Keratinocyte (primary cell): ENCODE measurements around the gene PTPRD. TPM values are rescaled to one million over a fixed set of nuclear protein-coding genes. Genes with fewer than 3 reads are reported as not detected.

Experiments used
- DNase-seq: peaks from one replicate; pipeline ENCODE4 v3.0.0-alpha.2; 2011; ENCODE audit warnings: low read depth, missing footprints, low spot score
- FAIRE-seq: peaks from 2 replicates; lab custom pipeline; 2011; peaks lifted over from hg19 to GRCh38; lab: Jason Lieb, UNC
- H2AFZ ChIP-seq: 2 replicates; pipeline ENCODE4 v1.6.0; 2012; ENCODE audit warnings: low read length, control low read depth, inconsistent platforms; ENCODE audit not compliant: control insufficient read depth
- H3K27ac ChIP-seq: 2 replicates; pipeline ENCODE4 v1.5.1; 2011; ENCODE audit warnings: low read length; ENCODE audit not compliant: control insufficient read depth, insufficient read depth
- H3K27me3 ChIP-seq: 3 replicates; pipeline ENCODE4 v1.6.0; 2011; ENCODE audit warnings: low read length; ENCODE audit not compliant: control insufficient read depth, insufficient read depth; ENCODE audit errors: extremely low read depth
- H3K36me3 ChIP-seq, 2 experiments: 2 replicates in 1 of 2; 3 replicates in 1 of 2; pipeline ENCODE4 v1.5.1; 2011; ENCODE audit warnings: low read length in 2 of 2, mild to moderate bottlenecking in 1 of 2; ENCODE audit not compliant: control insufficient read depth in 2 of 2, insufficient read depth in 2 of 2; ENCODE audit errors: extremely low read depth in 1 of 2
- H3K4me1 ChIP-seq: 3 replicates; pipeline ENCODE4 v1.5.1; 2011; ENCODE audit warnings: low read length; ENCODE audit not compliant: control insufficient read depth, insufficient read depth; ENCODE audit errors: extremely low read depth
- H3K4me2 ChIP-seq: 3 replicates; pipeline ENCODE4 v1.6.0; 2011; ENCODE audit warnings: low read depth, low read length; ENCODE audit not compliant: control insufficient read depth, insufficient read depth; ENCODE audit errors: extremely low read depth
- H3K4me3 ChIP-seq, 3 experiments: fragments of 200-600 bp in 1 of 3; sonication (generic) in 1 of 3; 2 replicates in 2 of 3; 3 replicates in 1 of 3; pipeline ENCODE4 v1.5.1; 2011 to 2016; ENCODE audit warnings: low read length in 3 of 3, mild to moderate bottlenecking in 3 of 3, control low read depth in 2 of 3, inconsistent platforms in 1 of 3, low read depth in 1 of 3, mixed read lengths in 1 of 3, mixed run types in 1 of 3, moderate library complexity in 1 of 3; ENCODE audit not compliant: control insufficient read depth in 2 of 3, insufficient read depth in 2 of 3; ENCODE audit errors: extremely low read depth in 1 of 3
- H3K79me2 ChIP-seq: 2 replicates; pipeline ENCODE4 v1.6.0; 2012; ENCODE audit warnings: low read length; ENCODE audit not compliant: control insufficient read depth, insufficient read depth
- H3K9ac ChIP-seq: 3 replicates; pipeline ENCODE4 v1.6.0; 2011; ENCODE audit warnings: low read length; ENCODE audit not compliant: control insufficient read depth, insufficient read depth; ENCODE audit errors: extremely low read depth
- H3K9me1 ChIP-seq: 3 replicates; pipeline ENCODE4 v1.6.0; 2011; ENCODE audit warnings: low read length; ENCODE audit not compliant: control insufficient read depth, insufficient read depth; ENCODE audit errors: extremely low read depth
- H3K9me3 ChIP-seq: 2 replicates; pipeline ENCODE4 v1.5.1; 2012; ENCODE audit warnings: low read depth, low read length; ENCODE audit not compliant: control insufficient read depth
- H4K20me1 ChIP-seq: 3 replicates; pipeline ENCODE4 v1.6.0; 2011; ENCODE audit warnings: low read length; ENCODE audit not compliant: control insufficient read depth, insufficient read depth; ENCODE audit errors: extremely low read depth
- CTCF ChIP-seq, 3 experiments: IDR thresholded peaks in 1 of 3; conservative IDR thresholded peaks in 1 of 3; optimal IDR thresholded peaks in 1 of 3; 2 replicates in 2 of 3; 3 replicates in 1 of 3; pipeline versions ENCODE3 to v1.5.1; 2011; ENCODE audit warnings: low read length in 3 of 3, mild to moderate bottlenecking in 3 of 3, moderate library complexity in 2 of 3, control low read depth in 1 of 3, inconsistent platforms in 1 of 3; ENCODE audit not compliant: insufficient read depth in 2 of 3; ENCODE audit errors: extremely low read depth in 1 of 3
- EZH2 ChIP-seq: IDR thresholded peaks from one replicate; pipeline ENCODE4 v1.6.1; 2012; ENCODE audit warnings: inconsistent platforms, mild to moderate bottlenecking, low read length, moderate library complexity
- dilution Hi-C: fragments of 300-500 bp; cut with MboI; formaldehyde crosslinking; loops from one replicate; pipeline ENCODE4 v1.7.0; 2020; ENCODE audit warnings: low sequenced_read_pairs; ENCODE audit not compliant: extremely low pct_ligation_motif_present
- polyA plus RNA-seq, 5 experiments: library from polyadenylated mRNA; depleted of rRNA in 3 of 5; stranded (reverse) in 3 of 5; stranded (forward) in 1 of 5; unstranded in 1 of 5; fragments of >200 nt; gene quantifications; 1 replicate in 1 of 5; 2 replicates in 3 of 5; 3 replicates in 1 of 5; pipeline versions ENCODE4 v1.2.1 to v1.2.3, GENCODE V29; 2011 to 2012; ENCODE audit warnings: missing spikeins in 2 of 5, low read depth in 1 of 5, low replicate concordance in 1 of 5

Gene PTPRD
- polyA plus RNA-seq, 1 donor (not counting 4 experiments of a cell fraction or from before 2014, with no cell fraction given) = 0.10 TPM

DNA sequence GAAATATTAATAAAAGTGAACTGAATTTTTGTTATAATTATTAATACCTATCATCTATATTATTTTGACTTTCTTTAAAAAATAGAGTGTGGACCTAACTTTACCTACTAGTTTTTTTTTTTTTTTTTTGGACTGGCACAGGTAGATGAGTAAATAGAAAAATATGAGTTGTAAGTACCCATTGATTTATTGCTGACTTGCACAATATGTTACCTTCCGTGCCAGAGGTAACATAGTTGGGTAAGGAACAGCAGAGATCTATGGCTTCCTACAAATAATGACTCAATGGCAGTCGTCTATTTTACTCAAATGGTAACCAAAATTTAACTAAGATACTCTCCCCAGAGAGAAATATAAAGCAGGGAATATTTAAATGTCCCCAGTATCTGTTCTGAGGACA is 1212.8 kb downstream of the PTPRD start:
- H3K36me3 ChIP-seq = no peaks in the 10 kb centered on the region
- no peaks in the 10 kb centered on the region for H3K27me3 ChIP-seq
- no peak for FAIRE-seq
- H2AFZ ChIP-seq = no peak overlapping the region
- H3K9me1 ChIP-seq = no peaks in the 10 kb centered on the region
- H3K79me2 ChIP-seq = no peaks in the 10 kb centered on the region
- H3K27ac ChIP-seq = no peak overlapping the region
- dilution Hi-C loops = no loop called here
- H4K20me1 ChIP-seq = no peaks in the 10 kb centered on the region
- no peak overlapping the region for H3K9ac ChIP-seq
- no peak overlapping the region for H3K4me3 ChIP-seq
- H3K4me1 ChIP-seq = no peaks in the 10 kb centered on the region
- no peak for DNase-seq
- H3K9me3 ChIP-seq = no peaks in the 10 kb centered on the region
- no peak for TF ChIP-seq EZH2
- no peak for TF ChIP-seq CTCF (optimal IDR thresholded peaks at IDR 0.05 in 1 of 3, IDR thresholded peaks at IDR 0.05 in 1 of 3, conservative IDR thresholded peaks at IDR 0.05 in 1 of 3; ENCODE audit: extremely low read depth in 1 of 3, insufficient read depth in 2 of 3, low read length in 3 of 3)
- no peak overlapping the region for H3K4me2 ChIP-seq

- Histone ChIP-seq H4K20me1 (no peaks in the 10 kb centered on the region), H3K9ac (no peak overlapping the region), H3K4me1 (no peaks in the 10 kb centered on the region), H3K9me1 (no peaks in the 10 kb centered on the region), H3K27me3 (no peaks in the 10 kb centered on the region), H3K9me3 (no peaks in the 10 kb centered on the region), H3K79me2 (no peaks in the 10 kb centered on the region), H3K27ac (no peak overlapping the region), H3K4me3 (no peak overlapping the region), H2AFZ (no peak overlapping the region), H3K36me3 (no peaks in the 10 kb centered on the region), H3K4me2 (no peak overlapping the region)
- TF ChIP-seq EZH2 (no peak), CTCF (optimal IDR thresholded peaks at IDR 0.05 in 1 of 3, IDR thresholded peaks at IDR 0.05 in 1 of 3, conservative IDR thresholded peaks at IDR 0.05 in 1 of 3; ENCODE audit: extremely low read depth in 1 of 3, insufficient read depth in 2 of 3, low read length in 3 of 3) (no peak)
- FAIRE-seq = no peak
- no peak for DNase-seq
- dilution Hi-C loops = no loop called here
These were observed 1216.3 kb downstream of the PTPRD start for GRCh38 chr9:9396518-9396917.
